Activated CD8-positive, alpha-beta memory T cell treated with anti-CD3 and anti-CD28 coated beads for 1 hour (primary cell): ENCODE data around the gene KNCN.

Experiments
- DNase-seq, 2 donors: peaks; one replicate each; pipeline ENCODE4 v3.0.0-alpha.2; 2020; ENCODE audit warnings: low read depth in 1 of 2; ENCODE audit errors: extremely low read depth in 1 of 2

KNCN gene

GRCh38 chr1:46506470-46507219 is 44.8 kb downstream of the KNCN start:
- DNase-seq: no peak

GRCh38 chr1:46503421-46503820 is 48.0 kb downstream of the KNCN start:
- no peak for DNase-seq

- DNase-seq: no peak
Measured at GRCh38 chr1:46501528-46501927, 49.9 kb downstream of the KNCN start.

GRCh38 chr1:46497665-46498064 is 53.8 kb downstream of the KNCN start:
- no peak for DNase-seq

GRCh38 chr1:46497020-46497419 is 54.4 kb downstream of the KNCN start:
- DNase-seq: no peak

GRCh38 chr1:46496505-46496904 is 54.9 kb downstream of the KNCN start:
- DNase-seq: no peak

GRCh38 chr1:46495778-46496177 is 55.7 kb downstream of the KNCN start:
- DNase-seq: no peak
